SK-N-MC (cell line): ENCODE measurements around the gene LRRC10B.

Experiments
- EZH2 ChIP-seq: fragments of 200-600 bp; sonication (generic); IDR thresholded peaks from one replicate; pipeline ENCODE4 v1.6.1; 2017; ENCODE audit warnings: antibody characterized with exemption
- FOXP2 ChIP-seq: optimal IDR thresholded peaks from 2 replicates; pipeline ENCODE3; 2011; ENCODE audit warnings: mild to moderate bottlenecking, moderate library complexity; ENCODE audit not compliant: insufficient read depth; ENCODE audit errors: extremely low read length, control extremely low read depth
- POLR2AphosphoS5 ChIP-seq: IDR thresholded peaks from 2 replicates; pipeline ENCODE4 v1.6.1; 2012; ENCODE audit warnings: mild to moderate bottlenecking, low read depth, low read length, borderline replicate concordance

GRCh38 chr11:61481806-61482205 lies 26.7 kb upstream of the LRRC10B start:
- no peak for TF ChIP-seq EZH2
- no peak for TF ChIP-seq POLR2AphosphoS5
- no peak for TF ChIP-seq FOXP2
